ENCODE data around the gene IL1RAP. TPM values are rescaled to one million over a fixed set of nuclear protein-coding genes. Genes with fewer than 3 reads are reported as not detected.
"Not testable (repeated sequence)": the region's sequence is repeated elsewhere in the genome, so short reads cannot be mapped to it uniquely, and the experiment has no call there.

The IL1RAP gene
- total and polyA plus RNA-seq, 2 experiments from 2014 or later, result 17.5 to 32.3 TPM

GRCh38 chr3:190514413-190515153 lies 698 bp downstream of the IL1RAP start:
- Histone ChIP-seq H3K4me3 (peak overlapping the region; percentile 97), H3K27ac (peak overlapping the region; percentile 85), H2AFZ (peak overlapping the region; percentile 83), H3K9ac (peak overlapping the region; percentile 89), H3K4me1 (ENCODE audit: insufficient read depth) (peaks cover 26% of the 10 kb centered on the region), H3K4me2 (ENCODE audit: unreplicated experiment) (peak overlapping the region; percentile 92), H3K27me3 (replicated peaks; ENCODE audit: insufficient read depth) (no peaks in the 10 kb centered on the region), H4K20me1 (ENCODE audit: insufficient read depth) (no peaks in the 10 kb centered on the region), H3K36me3 (ENCODE audit: low read depth) (no peaks in the 10 kb centered on the region), H3K9me3 (ENCODE audit: low read depth) (no peaks in the 10 kb centered on the region), H3K79me2 (ENCODE audit: insufficient read depth) (peaks cover 50% of the 10 kb centered on the region), H3K9me2 (ENCODE audit: insufficient read depth) (no peaks in the 10 kb centered on the region), H3F3A (ENCODE audit: insufficient read depth) (peaks cover 37% of the 10 kb centered on the region)
- no peak for TF ChIP-seq EZH2phosphoT487 (IDR thresholded peaks at IDR 0.05; ENCODE audit: insufficient read depth, low read depth)
- no peak for TF ChIP-seq EZH2 (IDR thresholded peaks at IDR 0.05; ENCODE audit: insufficient read depth, poor library complexity, severe bottlenecking)
- peak; percentile 81 for DNase-seq
- 1% methylated on average over 24 to 29 of the region's 29 CpGs for WGBS, 2 experiments (ENCODE audit: low coverage in 1 of 2, low lambda C conversion rate in 2 of 2, missing lambda C conversion rate in 2 of 2)
- in situ Hi-C loops (cut with MboI), result no loop called here

GRCh38 chr3:190516416-190516815 lies 2.5 kb downstream of the IL1RAP start:
- Histone ChIP-seq H3K9ac (peak overlapping the region; percentile 89; the same call in 1 of the 2 replicates), H3K27ac (no peak overlapping the region), H3K36me3 (ENCODE audit: low read depth) (no peaks in the 10 kb centered on the region; the same call in 1 of the 2 replicates), H3F3A (ENCODE audit: insufficient read depth) (peaks cover 44% of the 10 kb centered on the region), H4K20me1 (ENCODE audit: insufficient read depth) (no peaks in the 10 kb centered on the region), H3K4me2 (ENCODE audit: unreplicated experiment) (peak overlapping the region; percentile 92), H2AFZ (no peak overlapping the region), H3K4me3 (peak overlapping the region; percentile 97), H3K9me3 (ENCODE audit: low read depth) (no peaks in the 10 kb centered on the region), H3K79me2 (ENCODE audit: insufficient read depth) (peaks cover 68% of the 10 kb centered on the region), H3K9me2 (ENCODE audit: insufficient read depth) (no peaks in the 10 kb centered on the region), H3K4me1 (ENCODE audit: insufficient read depth) (peaks cover 35% of the 10 kb centered on the region), H3K27me3 (replicated peaks; ENCODE audit: insufficient read depth) (no peaks in the 10 kb centered on the region)
- no peak for DNase-seq
- WGBS, 2 experiments (ENCODE audit: low coverage in 1 of 2, low lambda C conversion rate in 2 of 2, missing lambda C conversion rate in 2 of 2), result 93 to 100% methylated on average over 1 of the region's 1 CpG
- TF ChIP-seq EZH2phosphoT487 (IDR thresholded peaks at IDR 0.05; ENCODE audit: insufficient read depth, low read depth), result no peak
- TF ChIP-seq EZH2 (IDR thresholded peaks at IDR 0.05; ENCODE audit: insufficient read depth, poor library complexity, severe bottlenecking), result no peak
- in situ Hi-C loops (cut with MboI), result no loop called here

- H3K4me2 ChIP-seq (ENCODE audit: unreplicated experiment), result peak overlapping the region; percentile 92
- no peaks in the 10 kb centered on the region; the same call in 1 of the 2 replicates for H3K36me3 ChIP-seq (ENCODE audit: low read depth)
- H3K4me1 ChIP-seq (ENCODE audit: insufficient read depth), result peaks cover 40% of the 10 kb centered on the region
- in situ Hi-C loops (cut with MboI), result no loop called here
- H2AFZ ChIP-seq, result peak overlapping the region; percentile 50
- H3K27me3 ChIP-seq (replicated peaks; ENCODE audit: insufficient read depth), result no peaks in the 10 kb centered on the region
- TF ChIP-seq EZH2 (IDR thresholded peaks at IDR 0.05; ENCODE audit: insufficient read depth, poor library complexity, severe bottlenecking), result no peak
- no peak for TF ChIP-seq EZH2phosphoT487 (IDR thresholded peaks at IDR 0.05; ENCODE audit: insufficient read depth, low read depth)
- peak overlapping the region; percentile 97 for H3K4me3 ChIP-seq
- peaks cover 46% of the 10 kb centered on the region for H3F3A ChIP-seq (ENCODE audit: insufficient read depth)
- H3K79me2 ChIP-seq (ENCODE audit: insufficient read depth), result peaks cover 75% of the 10 kb centered on the region
- H3K9me2 ChIP-seq (ENCODE audit: insufficient read depth), result no peaks in the 10 kb centered on the region
- peak overlapping the region; percentile 42; the same call in 1 of the 2 replicates for H3K9ac ChIP-seq
- H3K9me3 ChIP-seq (ENCODE audit: low read depth), result no peaks in the 10 kb centered on the region
- peak overlapping the region; percentile 70 for H3K27ac ChIP-seq
- peak; percentile 91 for DNase-seq
- no peaks in the 10 kb centered on the region for H4K20me1 ChIP-seq (ENCODE audit: insufficient read depth)
- WGBS, 2 experiments (ENCODE audit: low coverage in 1 of 2, low lambda C conversion rate in 2 of 2, missing lambda C conversion rate in 2 of 2), result 15 to 19% methylated on average over 3 of the region's 3 CpGs
Observed at GRCh38 chr3:190517687-190518086, 3.8 kb downstream of the IL1RAP start.

- whole genome bisulfite sequencing, 2 experiments (ENCODE audit: low coverage in 1 of 2, low lambda C conversion rate in 2 of 2, missing lambda C conversion rate in 2 of 2), result 92 to 94% methylated on average over 4 of the region's 4 CpGs
Observed at GRCh38 chr3:190518531-190518930, 4.6 kb downstream of the IL1RAP start.

More at GRCh38 chr3:190518531-190518930, 4.6 kb downstream of the IL1RAP start:
- H3K27me3 ChIP-seq (replicated peaks; ENCODE audit: insufficient read depth); H3K9me2 ChIP-seq (ENCODE audit: insufficient read depth); H3K27ac ChIP-seq; H3K9me3 ChIP-seq (ENCODE audit: low read depth); H3K9ac ChIP-seq; H3K36me3 ChIP-seq (ENCODE audit: low read depth); in situ Hi-C loops (cut with MboI); DNase-seq; H4K20me1 ChIP-seq (ENCODE audit: insufficient read depth); H3K4me2 ChIP-seq (ENCODE audit: unreplicated experiment); H3K4me3 ChIP-seq; H2AFZ ChIP-seq: not testable (repeated sequence)
- Histone ChIP-seq H3F3A (ENCODE audit: insufficient read depth) (peaks cover 44% of the 10 kb centered on the region), H3K79me2 (ENCODE audit: insufficient read depth) (peaks cover 77% of the 10 kb centered on the region), H3K4me1 (ENCODE audit: insufficient read depth) (peaks cover 44% of the 10 kb centered on the region)

Measured in GM23248 (cell line).